RCC 7860 (cell line): ENCODE results near the gene DIAPH3.

Source experiments
- DNase-seq: peaks from one replicate; pipeline ENCODE4 v3.0.0-alpha.2; 2015; ENCODE audit warnings: low spot score
- FAIRE-seq: peaks from 2 replicates; lab custom pipeline; 2012; peaks lifted over from hg19 to GRCh38; lab: Jason Lieb, UNC

The DIAPH3 gene

GRCh38 chr13:59744747-59745391, 418.9 kb downstream of the DIAPH3 start:
- FAIRE-seq (no peak), DNase-seq (no peak)

GRCh38 chr13:59743195-59743594, 420.5 kb downstream of the DIAPH3 start:
- DNase-seq (no peak), FAIRE-seq (no peak)

GRCh38 chr13:59742467-59742866, 421.3 kb downstream of the DIAPH3 start:
- no peak for FAIRE-seq
- DNase-seq, result no peak

- FAIRE-seq, result no peak
Measured at GRCh38 chr13:59738921-59739320, 424.8 kb downstream of the DIAPH3 start.

GRCh38 chr13:59734393-59734792, 429.3 kb downstream of the DIAPH3 start:
- FAIRE-seq (no peak), DNase-seq (no peak)

More at GRCh38 chr13:59738921-59739320, 424.8 kb downstream of the DIAPH3 start:
- no peak for DNase-seq

GRCh38 chr13:59733744-59734143, 430.0 kb downstream of the DIAPH3 start:
- no peak for FAIRE-seq
- no peak for DNase-seq

- no peak for FAIRE-seq
- no peak for DNase-seq
Measured at GRCh38 chr13:59730026-59730425, 433.7 kb downstream of the DIAPH3 start.

GRCh38 chr13:59728896-59729545, 434.7 kb downstream of the DIAPH3 start:
- DNase-seq (no peak), FAIRE-seq (no peak)

GRCh38 chr13:59721926-59722910, 441.5 kb downstream of the DIAPH3 start:
- DNase-seq, result no peak
- FAIRE-seq, result no peak

- FAIRE-seq, result no peak
- no peak for DNase-seq
Measured at GRCh38 chr13:59715611-59716010, 448.1 kb downstream of the DIAPH3 start.

GRCh38 chr13:59710996-59711701, 452.6 kb downstream of the DIAPH3 start:
- FAIRE-seq, result no peak
- no peak for DNase-seq

- DNase-seq (no peak), FAIRE-seq (no peak)
Measured at GRCh38 chr13:59710416-59710815, 453.3 kb downstream of the DIAPH3 start.

- DNase-seq (no peak), FAIRE-seq (no peak)
Measured at GRCh38 chr13:59706101-59706976, 457.4 kb downstream of the DIAPH3 start.

GRCh38 chr13:59702269-59702668, 461.5 kb downstream of the DIAPH3 start:
- FAIRE-seq (no peak), DNase-seq (no peak)

- DNase-seq (no peak), FAIRE-seq (no peak)
Measured at GRCh38 chr13:59701261-59701660, 462.5 kb downstream of the DIAPH3 start.

GRCh38 chr13:59700281-59700680, 463.4 kb downstream of the DIAPH3 start:
- FAIRE-seq (no peak), DNase-seq (no peak)

- FAIRE-seq (no peak), DNase-seq (no peak)
Measured at GRCh38 chr13:59696271-59696670, 467.5 kb downstream of the DIAPH3 start.

- FAIRE-seq (no peak), DNase-seq (no peak)
Measured at GRCh38 chr13:59691501-59692066, 472.1 kb downstream of the DIAPH3 start.

- FAIRE-seq (no peak), DNase-seq (no peak)
Measured at GRCh38 chr13:59690857-59691500, 472.7 kb downstream of the DIAPH3 start.
